Fibroblast of villous mesenchyme (primary cell): ENCODE measurements around the gene SNRNP27. TPM values are rescaled to one million over a fixed set of nuclear protein-coding genes. Genes with fewer than 3 reads are reported as not detected.

Experiments
- DNase-seq: peaks from one replicate; pipeline ENCODE4 v3.0.0-alpha.2; 2010; ENCODE audit warnings: low read depth
- H3K4me3 ChIP-seq: 2 replicates; pipeline ENCODE4 v1.5.1; 2011; ENCODE audit warnings: low read depth, mild to moderate bottlenecking, low read length
- CTCF ChIP-seq: IDR thresholded peaks from 2 replicates; pipeline ENCODE4 v1.5.1; 2012; ENCODE audit warnings: low read depth, mild to moderate bottlenecking, low read length; ENCODE audit not compliant: insufficient read depth
- total RNA-seq: library from RNA; depleted of rRNA; stranded (reverse); fragments of >200 nt; gene quantifications from 2 replicates; pipeline ENCODE4 v1.2.3, GENCODE V29; 2012

SNRNP27 gene
- total RNA-seq, 1 donor, result 44.9 TPM

- peak; percentile 90 for DNase-seq
- H3K4me3 ChIP-seq, result peak overlapping the region; percentile 16
- TF ChIP-seq CTCF, result no peak
Observed at GRCh38 chr2:69933839-69934613, 40.3 kb downstream of the SNRNP27 start.

- no peak for DNase-seq
- no peak overlapping the region for H3K4me3 ChIP-seq
- no peak for TF ChIP-seq CTCF
Observed at GRCh38 chr2:69934614-69934908, 40.8 kb downstream of the SNRNP27 start.

- no peak for TF ChIP-seq CTCF
- no peak for DNase-seq
- no peak overlapping the region for H3K4me3 ChIP-seq
Observed at GRCh38 chr2:69935011-69935410, 41.3 kb downstream of the SNRNP27 start.

GRCh38 chr2:69936906-69937305 lies 43.1 kb downstream of the SNRNP27 start:
- no peak overlapping the region for H3K4me3 ChIP-seq
- no peak for TF ChIP-seq CTCF
- no peak for DNase-seq

- TF ChIP-seq CTCF, result no peak
- no peak overlapping the region for H3K4me3 ChIP-seq
Observed at GRCh38 chr2:69937968-69938367, 44.2 kb downstream of the SNRNP27 start.

GRCh38 chr2:69939722-69940121 lies 46.0 kb downstream of the SNRNP27 start:
- no peak overlapping the region for H3K4me3 ChIP-seq
- TF ChIP-seq CTCF, result no peak
- no peak for DNase-seq

More at GRCh38 chr2:69937968-69938367, 44.2 kb downstream of the SNRNP27 start:
- DNase-seq, result no peak

- H3K4me3 ChIP-seq, result no peak overlapping the region
- DNase-seq, result no peak
- no peak for TF ChIP-seq CTCF
Observed at GRCh38 chr2:69940691-69941090, 46.9 kb downstream of the SNRNP27 start.
